HG03469 (cell line): ENCODE measurements around the gene SQOR.

ENCODE experiments used
- ATAC-seq: cut with Tn5 transposase; IDR thresholded peaks from one replicate; pipeline ENCODE4 v1.9.1; 2021; ENCODE audit warnings: mild to moderate bottlenecking, moderate library complexity, moderate number of reproducible peaks; ENCODE audit not compliant: unreplicated experiment

The SQOR gene

GRCh38 chr15:45634432-45635190, at the start of gene SQOR:
Gene SQOR (plus strand): TSS chr15:45635029. CDS start chr15:45658924, 23,895 bp downstream.
- peak; percentile 53 for ATAC-seq

GRCh38 chr15:45585069-45585791, 49.6 kb upstream of the SQOR start:
- ATAC-seq, result no peak

- ATAC-seq, result no peak
Measured at GRCh38 chr15:45586125-45586524, 48.7 kb upstream of the SQOR start.

- no peak for ATAC-seq
Measured at GRCh38 chr15:45586601-45587094, 48.2 kb upstream of the SQOR start.

GRCh38 chr15:45587095-45587862, 47.5 kb upstream of the SQOR start, which contains the start of gene BLOC1S6:
Gene BLOC1S6 (plus strand): TSS chr15:45587379. CDS start chr15:45587444, 65 bp downstream.
- peak; percentile 66 for ATAC-seq

- ATAC-seq, result no peak
Measured at GRCh38 chr15:45587863-45588170, 47.0 kb upstream of the SQOR start.

GRCh38 chr15:45588219-45588875, 46.5 kb upstream of the SQOR start:
- no peak for ATAC-seq

- ATAC-seq, result no peak
Measured at GRCh38 chr15:45589256-45589655, 45.6 kb upstream of the SQOR start.

- ATAC-seq, result no peak
Measured at GRCh38 chr15:45594319-45594718, 40.5 kb upstream of the SQOR start.

- no peak for ATAC-seq
Measured at GRCh38 chr15:45594835-45595530, 39.8 kb upstream of the SQOR start.

GRCh38 chr15:45603881-45604280, 30.9 kb upstream of the SQOR start:
- no peak for ATAC-seq

GRCh38 chr15:45604326-45604725, 30.5 kb upstream of the SQOR start:
- no peak for ATAC-seq

- ATAC-seq, result no peak
Measured at GRCh38 chr15:45606413-45606812, 28.4 kb upstream of the SQOR start.

GRCh38 chr15:45606841-45607240, 28.0 kb upstream of the SQOR start:
- no peak for ATAC-seq

GRCh38 chr15:45611305-45611704, 23.5 kb upstream of the SQOR start:
- no peak for ATAC-seq

- no peak for ATAC-seq
Measured at GRCh38 chr15:45612790-45613415, 21.9 kb upstream of the SQOR start.

- ATAC-seq, result no peak
Measured at GRCh38 chr15:45616901-45617323, 17.9 kb upstream of the SQOR start.

GRCh38 chr15:45618813-45619212, 16.0 kb upstream of the SQOR start:
- no peak for ATAC-seq

GRCh38 chr15:45628136-45628535, 6.7 kb upstream of the SQOR start:
- no peak for ATAC-seq
